ENCODE measurements around the gene MEAK7. TPM values are rescaled to one million over a fixed set of nuclear protein-coding genes. Genes with fewer than 3 reads are reported as not detected.

The MEAK7 gene
- total and polyA plus RNA-seq, 2 of the 4 experiments (the other 2 are of a cell fraction): 27.4 to 39.0 TPM

DNA sequence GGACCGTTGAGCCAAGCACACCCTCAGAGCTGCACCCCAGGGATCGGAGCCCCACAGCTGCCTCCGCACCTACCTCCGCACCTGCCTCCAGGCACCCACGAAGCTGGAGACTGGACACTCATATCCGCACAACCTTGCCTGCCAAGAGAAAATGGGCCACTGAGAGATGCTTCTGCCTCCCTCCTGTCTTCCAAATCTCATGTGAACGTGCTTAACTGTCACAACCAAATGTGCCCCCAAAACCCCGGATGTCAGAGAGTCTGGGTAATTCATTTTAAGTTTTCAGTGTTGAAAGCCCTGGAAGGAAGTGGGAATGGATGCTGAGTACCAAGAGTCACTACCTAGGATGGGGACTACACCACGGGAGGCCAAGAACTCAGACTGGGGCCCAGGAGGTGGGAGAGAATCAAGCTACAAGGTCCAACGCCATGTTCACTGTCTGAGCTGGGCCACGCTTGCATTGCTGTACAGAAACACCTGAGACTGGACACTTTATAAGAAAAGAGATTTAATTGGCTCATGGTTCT lies 49.5 kb upstream of the MEAK7 start:
- DNase-seq: no peak
- no peak overlapping the region for H4K5ac ChIP-seq (ENCODE audit: low read depth, low read length)
- H3K27me3 ChIP-seq (ENCODE audit: control insufficient read depth, insufficient read depth, low read length): no peaks in the 10 kb centered on the region
- no peak overlapping the region for H3K14ac ChIP-seq (replicated peaks; ENCODE audit: low read depth, low read length)
- no peaks in the 10 kb centered on the region; the same call in 1 of the 2 replicates for H3K9me1 ChIP-seq (ENCODE audit: insufficient read depth, low read length)
- CTCF ChIA-PET: no interaction called here
- no peak overlapping the region for H2AFZ ChIP-seq (replicated peaks; ENCODE audit: low read length, poor library complexity)
- no peak overlapping the region for H3K4ac ChIP-seq (ENCODE audit: low read depth, low read length)
- H3K4me3 ChIP-seq (ENCODE audit: insufficient read depth, low read depth, low read length): no peak overlapping the region
- intact Hi-C loops (cut with micrococcal nuclease) (no loop called here), dilution Hi-C loops (cut with HindIII; ENCODE audit: low sequenced_read_pairs, unreplicated experiment) (no loop called here), in situ Hi-C loops (cut with MboI; ENCODE audit: low sequenced_read_pairs) (no loop called here)
- no peak overlapping the region for H3K27ac ChIP-seq (ENCODE audit: insufficient read depth, low read length)
- POLR2A ChIA-PET (ENCODE audit: unreplicated experiment): no interaction called here
- no peak overlapping the region for H3K4me2 ChIP-seq (ENCODE audit: low read depth, low read length)
- H3K56ac ChIP-seq (ENCODE audit: extremely low read depth, insufficient read depth, low read length): no peak overlapping the region
- H3K79me1 ChIP-seq (ENCODE audit: low read depth in 1 of 2, low read length in 2 of 2): no peaks in the 10 kb centered on the region
- no peak overlapping the region for H2AK9ac ChIP-seq (replicated peaks; ENCODE audit: low read depth, low read length, poor library complexity)
- no peak overlapping the region for H2BK20ac ChIP-seq (ENCODE audit: low read depth, low read length)
- no peaks in the 10 kb centered on the region for H4K20me1 ChIP-seq (ENCODE audit: insufficient read depth, low read length)
- no peak overlapping the region for H2BK15ac ChIP-seq (ENCODE audit: low read depth, low read length)
- no peak overlapping the region for H4K91ac ChIP-seq (ENCODE audit: insufficient read depth, low read depth, low read length)
- WGBS, 2 experiments (ENCODE audit: extremely low coverage in 2 of 2, insufficient read length in 1 of 2): 93% methylated on average over 4 of the region's 11 CpGs; no CpG with 5 or more reads in 1 of the 2 experiments
- H3K9ac ChIP-seq (ENCODE audit: low read depth, low read length): no peak overlapping the region
- no peak overlapping the region for H3K18ac ChIP-seq (ENCODE audit: low read depth, low read length)
- no peak overlapping the region for H2AK5ac ChIP-seq (ENCODE audit: low read depth, low read length)
- BruUV-seq (replicated peaks): no TSS peak
- no peaks in the 10 kb centered on the region for H3K9me3 ChIP-seq (ENCODE audit: control insufficient read depth, insufficient read depth, low read length)
- no peak overlapping the region for H3K23ac ChIP-seq (ENCODE audit: low read depth, low read length)
- no peaks in the 10 kb centered on the region for H3K36me3 ChIP-seq (ENCODE audit: control insufficient read depth, insufficient read depth, low read length)
- no peaks in the 10 kb centered on the region for H3K4me1 ChIP-seq (ENCODE audit: control insufficient read depth, insufficient read depth, low read length)
- no peak overlapping the region for H2BK120ac ChIP-seq (ENCODE audit: low read depth, low read length)
- H4K8ac ChIP-seq (ENCODE audit: low read depth in 2 of 2, low read length in 2 of 2): no peak overlapping the region
- ATAC-seq (ENCODE audit: low read depth): no peak
- TF ChIP-seq MXI1 (IDR thresholded peaks at IDR 0.05; ENCODE audit: borderline replicate concordance, low read depth, low read length) (no peak), SMC3 (IDR thresholded peaks at IDR 0.05; ENCODE audit: low read depth, low read length) (no peak), FOS (IDR thresholded peaks at IDR 0.05; ENCODE audit: low read depth, low read length) (no peak), POLR2A (IDR thresholded peaks at IDR 0.05; ENCODE audit: low read depth, low read length) (no peak), MAZ (IDR thresholded peaks at IDR 0.05; ENCODE audit: borderline replicate concordance, low read depth, low read length) (no peak), MAFK (IDR thresholded peaks at IDR 0.05; ENCODE audit: low read depth, low read length) (no peak), CHD1 (IDR thresholded peaks at IDR 0.05; ENCODE audit: low read depth, low read length) (no peak), RAD21 (IDR thresholded peaks at IDR 0.05; ENCODE audit: low read length) (no peak), CEBPB (IDR thresholded peaks at IDR 0.05; ENCODE audit: low read depth, low read length) (no peak), RFX5 (IDR thresholded peaks at IDR 0.05; ENCODE audit: low read depth, low read length) (no peak), NFE2L2 (IDR thresholded peaks at IDR 0.05; ENCODE audit: low read depth, low read length) (no peak), RCOR1 (IDR thresholded peaks at IDR 0.05; ENCODE audit: insufficient replicate concordance, low read length) (no peak), BHLHE40 (IDR thresholded peaks at IDR 0.05; ENCODE audit: low read depth, low read length) (no peak)
- TF ChIP-seq, protein P1, sequence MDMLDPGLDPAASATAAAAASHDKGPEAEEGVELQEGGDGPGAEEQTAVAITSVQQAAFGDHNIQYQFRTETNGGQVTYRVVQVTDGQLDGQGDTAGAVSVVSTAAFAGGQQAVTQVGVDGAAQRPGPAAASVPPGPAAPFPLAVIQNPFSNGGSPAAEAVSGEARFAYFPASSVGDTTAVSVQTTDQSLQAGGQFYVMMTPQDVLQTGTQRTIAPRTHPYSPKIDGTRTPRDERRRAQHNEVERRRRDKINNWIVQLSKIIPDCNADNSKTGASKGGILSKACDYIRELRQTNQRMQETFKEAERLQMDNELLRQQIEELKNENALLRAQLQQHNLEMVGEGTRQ (IDR thresholded peaks at IDR 0.05; ENCODE audit: low read depth, low read length): no peak
- TF ChIP-seq, protein P2, sequence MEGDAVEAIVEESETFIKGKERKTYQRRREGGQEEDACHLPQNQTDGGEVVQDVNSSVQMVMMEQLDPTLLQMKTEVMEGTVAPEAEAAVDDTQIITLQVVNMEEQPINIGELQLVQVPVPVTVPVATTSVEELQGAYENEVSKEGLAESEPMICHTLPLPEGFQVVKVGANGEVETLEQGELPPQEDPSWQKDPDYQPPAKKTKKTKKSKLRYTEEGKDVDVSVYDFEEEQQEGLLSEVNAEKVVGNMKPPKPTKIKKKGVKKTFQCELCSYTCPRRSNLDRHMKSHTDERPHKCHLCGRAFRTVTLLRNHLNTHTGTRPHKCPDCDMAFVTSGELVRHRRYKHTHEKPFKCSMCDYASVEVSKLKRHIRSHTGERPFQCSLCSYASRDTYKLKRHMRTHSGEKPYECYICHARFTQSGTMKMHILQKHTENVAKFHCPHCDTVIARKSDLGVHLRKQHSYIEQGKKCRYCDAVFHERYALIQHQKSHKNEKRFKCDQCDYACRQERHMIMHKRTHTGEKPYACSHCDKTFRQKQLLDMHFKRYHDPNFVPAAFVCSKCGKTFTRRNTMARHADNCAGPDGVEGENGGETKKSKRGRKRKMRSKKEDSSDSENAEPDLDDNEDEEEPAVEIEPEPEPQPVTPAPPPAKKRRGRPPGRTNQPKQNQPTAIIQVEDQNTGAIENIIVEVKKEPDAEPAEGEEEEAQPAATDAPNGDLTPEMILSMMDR (conservative IDR thresholded peaks at IDR 0.05; ENCODE audit: low read depth, low read length): no peak
- TF ChIP-seq, protein P3, sequence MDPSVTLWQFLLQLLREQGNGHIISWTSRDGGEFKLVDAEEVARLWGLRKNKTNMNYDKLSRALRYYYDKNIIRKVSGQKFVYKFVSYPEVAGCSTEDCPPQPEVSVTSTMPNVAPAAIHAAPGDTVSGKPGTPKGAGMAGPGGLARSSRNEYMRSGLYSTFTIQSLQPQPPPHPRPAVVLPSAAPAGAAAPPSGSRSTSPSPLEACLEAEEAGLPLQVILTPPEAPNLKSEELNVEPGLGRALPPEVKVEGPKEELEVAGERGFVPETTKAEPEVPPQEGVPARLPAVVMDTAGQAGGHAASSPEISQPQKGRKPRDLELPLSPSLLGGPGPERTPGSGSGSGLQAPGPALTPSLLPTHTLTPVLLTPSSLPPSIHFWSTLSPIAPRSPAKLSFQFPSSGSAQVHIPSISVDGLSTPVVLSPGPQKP (IDR thresholded peaks at IDR 0.05; ENCODE audit: borderline replicate concordance, low read depth, low read length): no peak
- H2BK5ac ChIP-seq (ENCODE audit: low read depth, low read length, poor library complexity, severe bottlenecking): no peak overlapping the region
